CD4-positive, alpha-beta T cell treated with Interferon alpha-2 for 1 hour (primary cell): Measurements from ENCODE around the gene WDR7.

ENCODE experiments used
- DNase-seq, 2 donors: peaks; one replicate each; pipeline ENCODE4 v3.0.0-alpha.2; 2020 to 2022

The WDR7 gene

DNA sequence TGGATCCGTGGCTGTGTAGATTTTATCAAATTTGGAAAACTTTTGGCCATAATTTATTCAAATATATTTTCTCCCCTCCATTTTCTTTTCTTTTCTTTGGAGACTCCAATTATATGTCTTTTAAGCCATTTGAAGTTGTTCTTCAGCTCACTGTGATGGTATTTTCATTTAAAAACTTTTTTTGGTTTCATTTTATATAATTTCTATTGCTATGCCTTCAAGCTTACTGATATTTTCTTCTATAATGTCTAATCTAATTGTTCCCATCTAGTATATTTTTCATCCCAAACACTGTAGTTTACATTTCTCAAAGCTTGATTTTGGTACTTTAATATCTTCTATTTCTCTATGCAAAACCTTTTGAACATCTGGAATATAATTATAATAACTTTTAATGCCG is 72.5 kb downstream of the WDR7 start:
- no peak for DNase-seq

DNA sequence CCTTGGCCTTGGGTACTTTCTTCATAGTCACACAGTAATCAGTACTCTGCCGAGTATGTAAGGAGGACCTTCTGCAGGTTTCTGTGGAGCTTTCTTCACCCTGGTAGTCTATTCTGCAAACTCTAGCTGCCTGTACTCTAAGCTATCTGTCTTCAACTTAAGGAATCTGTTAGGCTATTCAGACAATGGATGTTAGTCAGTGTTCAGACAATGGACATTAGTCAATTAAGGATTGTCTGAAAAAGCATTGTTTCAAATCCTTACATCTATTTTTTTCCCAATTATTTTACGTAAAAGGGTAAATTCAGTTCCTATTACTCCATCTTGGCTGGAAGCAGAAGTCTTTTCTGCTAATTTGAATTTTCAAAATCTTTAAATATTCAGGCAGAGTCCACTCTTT is 75.7 kb downstream of the WDR7 start:
- DNase-seq, result no peak

DNA sequence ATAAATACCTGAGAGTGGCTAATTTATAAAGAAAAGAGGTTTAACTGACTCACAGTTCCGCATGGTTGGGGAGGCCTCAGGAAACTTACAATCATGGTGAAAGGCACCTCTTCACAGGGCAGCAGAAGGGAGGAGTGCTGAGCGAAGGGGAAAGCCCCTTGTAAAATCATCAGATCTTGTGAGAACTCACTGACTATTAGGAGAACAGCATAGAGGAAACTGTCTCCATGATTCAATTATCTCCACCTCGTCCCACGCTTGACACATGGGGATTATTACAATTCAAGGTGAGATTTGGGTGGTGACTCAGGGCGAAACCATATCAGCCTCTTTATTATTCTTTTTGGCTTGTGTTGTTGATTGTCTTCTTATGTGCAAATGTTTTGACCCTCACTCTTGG is 76.2 kb downstream of the WDR7 start:
- DNase-seq, result no peak

DNA sequence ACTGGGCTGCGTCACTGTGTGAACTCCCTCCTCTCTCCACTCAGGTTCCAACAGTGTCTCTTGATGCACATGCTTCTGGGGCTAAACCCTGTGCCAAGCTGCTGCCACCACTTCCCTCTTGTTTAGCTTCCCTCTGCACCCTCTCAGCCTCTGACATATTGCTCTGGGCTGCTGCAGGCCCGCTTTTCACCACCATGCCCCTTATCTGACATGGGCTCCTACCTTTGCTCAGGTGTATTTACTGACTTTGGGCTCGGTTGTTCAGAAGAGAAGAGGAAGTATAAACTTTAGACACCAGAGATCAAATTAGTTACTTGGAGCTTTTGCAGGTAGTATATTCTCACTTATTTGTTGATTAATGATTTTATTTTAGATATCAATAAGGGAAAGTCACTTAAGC is 77.6 kb downstream of the WDR7 start:
- DNase-seq, result no peak

DNA sequence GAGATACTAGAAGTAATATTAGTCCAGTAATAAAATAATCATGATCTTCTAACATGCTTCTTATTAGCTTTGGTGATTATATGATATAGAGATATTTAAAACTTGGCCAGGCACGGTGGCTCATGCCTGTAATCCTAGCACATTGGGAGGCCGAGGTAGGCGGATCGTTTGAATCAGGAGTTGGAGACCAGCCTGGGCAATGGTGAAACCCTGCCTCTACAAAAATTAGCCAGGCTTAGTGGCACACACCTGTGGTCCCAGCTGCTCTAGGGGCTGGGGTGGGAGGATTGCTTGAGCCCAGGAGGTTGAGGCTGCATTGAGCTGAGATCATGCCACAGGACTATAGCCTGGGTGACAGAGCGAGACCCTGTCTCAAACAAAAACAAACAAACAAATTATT is 87.0 kb downstream of the WDR7 start:
- no peak for DNase-seq

DNA sequence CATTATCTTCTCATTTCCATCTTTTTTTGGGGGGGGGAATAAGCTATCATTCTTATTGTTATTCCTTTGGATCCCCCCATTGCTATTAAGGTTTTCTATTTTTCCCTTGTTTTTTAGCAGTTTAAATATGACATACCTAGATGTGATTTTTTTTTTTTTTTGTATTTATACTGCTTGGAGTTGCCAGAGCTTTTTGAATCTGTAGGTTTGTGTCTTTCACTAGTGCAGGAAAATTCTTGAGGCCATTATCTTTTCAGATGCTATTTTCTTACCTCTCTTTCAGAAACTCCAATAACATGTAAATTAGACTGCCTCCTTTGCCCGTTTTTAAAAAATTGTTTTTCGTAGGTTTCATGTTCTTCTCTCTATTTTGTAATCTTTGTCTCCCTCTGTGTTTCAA is 88.6 kb downstream of the WDR7 start:
- DNase-seq, result no peak

DNA sequence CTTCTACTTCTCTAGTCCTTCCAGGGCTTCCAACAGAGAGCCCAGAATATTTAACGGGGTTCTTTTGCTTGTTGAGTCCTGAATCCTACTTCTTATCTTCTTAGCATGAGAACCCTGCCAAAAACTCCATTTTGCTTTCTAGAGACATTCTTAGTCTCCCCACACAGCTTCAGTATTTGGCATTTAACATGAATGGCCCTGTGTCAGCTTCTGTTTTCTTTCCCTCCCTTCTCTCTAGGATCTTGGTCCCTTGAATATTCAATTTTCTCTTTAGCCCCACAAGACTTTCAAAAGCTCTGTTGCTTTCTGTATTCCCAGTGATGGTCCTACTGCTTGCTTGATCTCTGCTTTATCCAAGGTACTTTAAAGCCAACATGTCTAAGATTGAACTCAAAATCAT is 89.5 kb downstream of the WDR7 start:
- no peak for DNase-seq

DNA sequence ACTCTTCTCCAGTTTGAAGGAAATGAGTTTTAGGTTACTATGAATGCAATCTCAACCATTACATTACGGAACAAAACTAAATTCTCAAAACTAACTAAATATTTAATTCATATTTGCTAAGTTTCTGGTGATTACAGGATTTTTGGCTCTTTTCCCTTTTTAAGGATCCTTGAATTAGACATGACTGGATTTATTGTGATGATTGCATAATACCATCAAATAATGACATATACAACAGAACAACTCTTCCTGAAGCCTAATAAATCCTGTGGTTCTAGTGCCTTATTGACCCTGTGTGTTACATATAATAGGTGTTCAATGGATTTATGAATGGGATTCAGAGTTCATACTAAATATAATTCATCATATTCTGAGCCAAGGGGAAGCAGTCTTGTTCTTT is 90.5 kb downstream of the WDR7 start:
- no peak for DNase-seq

DNA sequence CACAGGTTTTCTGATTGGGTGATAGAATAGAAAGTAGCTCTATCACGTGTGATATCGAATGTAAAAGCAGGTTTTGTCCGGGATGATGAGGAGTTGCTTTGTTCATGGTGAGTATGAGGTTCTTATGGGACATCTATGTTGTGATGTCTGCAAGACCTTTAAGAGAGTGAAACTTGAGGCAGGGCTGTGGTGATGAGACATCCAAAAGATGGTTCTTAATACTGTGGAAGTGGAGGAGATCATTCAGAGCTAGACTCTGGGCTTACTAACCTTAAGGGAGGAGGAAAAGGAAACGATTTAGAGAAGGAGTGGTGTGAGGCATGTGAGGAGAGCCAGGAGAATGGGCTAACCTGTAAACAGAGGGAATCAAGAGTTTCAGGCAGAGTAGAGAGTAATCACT is 92.0 kb downstream of the WDR7 start:
- no peak for DNase-seq

DNA sequence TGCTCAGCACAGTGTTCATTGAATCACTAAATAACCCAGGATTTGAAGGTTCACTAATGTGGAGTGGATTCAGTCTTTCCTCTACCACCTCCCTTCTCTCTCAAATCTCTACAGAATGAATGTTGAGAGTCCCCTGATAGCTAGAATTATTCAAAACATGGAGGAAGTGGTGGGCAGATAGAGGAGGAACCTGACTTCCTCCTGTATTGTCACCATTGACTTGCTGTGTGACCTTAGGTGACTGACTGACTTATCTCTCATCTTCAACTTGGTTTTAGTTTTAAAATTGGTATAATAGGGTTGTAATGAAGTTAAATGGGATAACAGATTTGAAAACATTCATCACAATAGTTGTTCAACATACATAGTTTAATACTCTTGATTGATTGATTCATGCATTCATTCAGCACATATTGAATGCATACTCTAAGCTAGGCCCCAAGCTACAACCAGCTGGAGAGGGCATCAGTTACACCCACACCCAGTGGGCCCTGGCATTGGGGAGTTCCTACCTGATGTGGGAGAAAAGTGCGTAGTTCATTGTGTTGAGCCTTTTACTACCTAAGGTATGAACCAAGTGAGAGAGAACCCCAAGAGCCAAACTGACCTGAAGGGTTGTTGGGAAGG is 96.0 kb downstream of the WDR7 start:
- DNase-seq, result no peak

DNA sequence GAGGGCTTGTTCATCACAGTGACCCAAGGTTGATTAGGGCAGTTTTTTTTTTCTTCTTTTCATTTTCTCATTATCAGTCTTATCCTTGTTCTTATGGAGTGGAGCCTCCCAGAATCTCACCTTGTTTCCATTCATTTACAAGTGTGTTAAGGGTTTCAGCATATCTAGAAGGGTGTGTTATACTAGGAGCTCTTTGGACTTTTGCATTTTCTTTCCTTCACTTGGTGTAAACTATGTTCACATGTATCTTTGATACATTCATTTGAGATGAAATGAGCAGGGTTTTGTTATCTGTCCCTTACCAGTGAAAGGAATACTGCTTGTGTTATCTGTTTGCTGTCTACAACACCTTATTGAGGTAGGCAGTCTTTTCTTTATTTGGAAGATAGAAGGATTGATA is 96.7 kb downstream of the WDR7 start:
- DNase-seq, result no peak

DNA sequence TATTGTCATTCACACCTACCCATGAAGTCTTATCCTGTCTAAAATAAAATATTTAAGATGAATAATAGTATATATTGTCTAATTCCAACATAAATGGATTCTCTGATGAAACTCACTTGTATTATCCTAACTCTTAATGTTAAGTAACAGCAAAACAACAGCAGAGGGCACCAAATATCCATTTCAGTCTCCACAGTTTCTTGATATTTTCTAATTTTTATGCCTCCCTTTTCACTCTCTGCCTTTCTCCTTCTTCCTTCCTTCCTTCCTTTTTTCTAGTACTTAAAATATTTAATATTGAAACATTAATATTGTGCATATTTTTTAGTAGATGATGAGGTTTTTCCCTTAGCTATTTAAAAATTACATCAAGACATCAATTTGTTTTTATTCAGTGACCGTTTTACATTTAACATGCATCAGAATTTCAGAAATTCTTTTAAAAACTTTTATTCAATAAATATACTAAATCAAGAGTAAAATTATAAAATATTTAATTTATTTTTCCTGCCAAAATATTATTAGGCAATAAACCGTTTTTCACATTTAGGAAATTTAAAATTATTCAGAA is 97.6 kb downstream of the WDR7 start:
- peak in 1 of 2 donors; percentile 26 for DNase-seq

DNA sequence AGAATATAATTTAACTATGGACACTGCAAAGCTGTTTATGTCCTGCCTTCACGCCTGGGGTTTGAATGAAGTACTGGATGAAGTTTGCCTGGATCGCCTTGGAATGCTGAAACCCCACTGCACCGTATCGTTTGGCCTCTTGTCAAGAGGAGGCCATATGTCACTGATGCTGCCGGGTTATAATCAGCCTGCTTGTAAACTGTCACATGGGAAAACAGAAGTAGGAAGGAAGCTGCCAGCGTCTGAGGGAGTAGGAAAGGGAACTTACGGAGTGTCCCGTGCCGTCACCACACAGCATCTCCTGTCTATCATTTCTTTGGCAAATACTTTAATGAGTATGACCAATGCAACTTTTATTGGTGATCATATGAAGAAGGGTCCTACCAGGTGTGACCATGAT is 105.8 kb downstream of the WDR7 start:
- DNase-seq, result peak in 1 of 2 donors; percentile 5

DNA sequence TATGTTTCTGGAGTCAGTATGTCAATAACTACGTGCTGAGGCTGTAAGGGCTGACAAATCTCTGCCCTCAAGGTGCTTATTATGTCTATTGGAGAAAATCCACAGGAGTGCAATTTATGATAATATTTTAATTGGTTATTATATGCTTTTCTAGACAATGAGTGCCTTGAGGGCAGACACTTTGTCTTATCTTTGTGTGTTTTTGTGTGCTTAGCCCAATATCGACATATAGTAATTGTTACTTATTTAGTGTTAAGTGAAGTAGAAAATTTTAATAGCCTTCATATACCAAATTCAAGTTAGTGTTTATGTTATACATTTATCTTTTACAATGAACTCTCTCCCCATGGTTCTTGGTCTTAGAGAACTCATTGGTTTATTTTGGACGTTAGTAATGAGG is 118.9 kb downstream of the WDR7 start:
- no peak for DNase-seq

DNA sequence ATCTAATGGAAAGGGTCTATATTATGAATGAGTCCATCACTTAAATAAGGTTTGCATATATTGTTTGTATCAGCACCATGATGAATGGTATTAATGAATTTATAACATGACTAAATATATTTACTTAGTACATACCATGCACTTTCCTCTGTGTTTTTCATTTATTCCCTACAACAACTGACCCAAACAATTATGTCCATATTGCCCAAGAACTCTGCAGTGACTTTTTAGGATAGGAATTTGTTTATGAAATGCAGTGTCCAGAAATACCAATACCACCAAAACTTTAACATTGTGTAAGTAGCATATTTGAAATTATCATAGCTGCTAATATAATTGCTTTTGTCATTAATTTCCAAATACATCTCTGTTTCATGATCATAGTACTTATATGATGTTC is 119.7 kb downstream of the WDR7 start:
- DNase-seq, result no peak

DNA sequence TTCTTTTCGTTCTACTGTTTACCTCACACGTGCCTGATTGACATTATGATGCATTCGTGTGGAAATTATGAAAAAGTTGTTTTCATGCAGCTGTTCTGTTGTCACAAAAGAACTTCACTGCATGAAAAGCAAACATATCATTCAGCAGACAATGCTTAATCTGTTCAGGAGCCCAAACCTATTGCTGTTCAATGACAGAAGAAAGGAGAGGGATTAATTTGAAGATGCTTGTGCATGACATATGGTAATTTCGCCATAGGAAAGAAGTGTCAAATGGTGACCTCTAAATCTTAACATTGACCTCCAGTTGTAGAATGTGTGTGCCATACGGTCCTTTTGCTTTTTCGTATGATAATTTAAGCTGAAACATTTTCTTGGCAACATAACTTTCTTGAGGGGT is 124.5 kb downstream of the WDR7 start:
- no peak for DNase-seq

DNA sequence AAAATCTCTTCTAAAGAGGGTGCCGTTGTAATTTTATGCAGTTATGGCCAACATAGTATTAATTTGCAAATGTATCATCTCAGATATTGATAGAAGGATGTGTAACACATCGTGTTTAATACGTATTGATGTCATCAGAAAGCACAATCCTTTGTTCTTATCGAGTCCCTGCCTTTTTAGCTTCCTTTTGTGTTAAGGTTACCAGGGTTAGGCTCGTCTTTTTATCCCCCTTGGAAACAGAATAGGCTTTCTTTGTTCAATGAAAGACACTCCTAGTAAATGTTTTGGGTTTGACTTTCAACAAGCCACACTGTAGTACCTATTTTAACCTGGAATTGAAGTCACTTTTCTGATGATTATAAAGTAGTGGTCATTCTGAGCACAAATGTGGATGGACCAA is 136.2 kb downstream of the WDR7 start:
- DNase-seq, result no peak

DNA sequence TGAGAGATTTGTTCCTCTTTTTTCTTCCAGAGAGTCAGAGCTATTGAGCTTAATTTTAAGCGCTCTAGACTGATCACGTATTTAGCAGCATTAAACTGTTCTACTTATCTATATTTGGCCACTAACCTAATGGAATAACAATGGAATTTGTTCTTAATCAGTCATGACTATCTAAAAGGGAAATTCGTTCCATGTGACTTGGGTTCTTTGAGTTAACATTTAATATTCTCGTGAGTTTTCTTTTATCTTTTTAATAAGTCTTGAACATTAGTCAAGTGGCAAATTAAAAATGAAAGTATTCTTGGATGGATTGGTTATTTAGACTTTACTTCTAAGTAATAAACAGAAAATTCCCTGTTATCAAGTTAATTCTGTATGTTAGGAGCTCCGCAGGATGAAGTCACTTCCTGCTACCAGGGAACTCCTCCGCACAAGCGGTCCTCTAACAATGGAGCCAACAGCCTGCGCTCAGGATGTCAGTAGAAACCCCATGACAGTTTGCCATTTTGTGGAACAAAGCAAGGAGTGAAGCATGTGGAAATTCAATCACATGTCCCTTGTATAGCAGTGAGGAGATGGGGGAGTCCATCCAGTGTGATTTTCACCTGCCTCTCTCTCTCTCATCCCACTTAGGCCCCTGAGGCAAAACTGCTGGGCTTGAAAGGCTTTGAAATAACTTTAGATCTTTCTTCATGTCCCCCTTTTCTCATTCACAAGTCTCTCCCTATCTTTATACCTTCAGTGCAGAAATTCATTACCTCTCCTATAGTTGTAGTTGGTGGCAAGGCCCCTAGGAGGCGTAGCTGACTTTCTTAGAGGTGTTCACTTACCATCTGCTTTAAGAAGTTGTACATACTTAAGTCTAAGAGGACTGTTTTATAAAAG is 138.1 kb downstream of the WDR7 start:
- DNase-seq, result peak in 1 of 2 donors; percentile 8

DNA sequence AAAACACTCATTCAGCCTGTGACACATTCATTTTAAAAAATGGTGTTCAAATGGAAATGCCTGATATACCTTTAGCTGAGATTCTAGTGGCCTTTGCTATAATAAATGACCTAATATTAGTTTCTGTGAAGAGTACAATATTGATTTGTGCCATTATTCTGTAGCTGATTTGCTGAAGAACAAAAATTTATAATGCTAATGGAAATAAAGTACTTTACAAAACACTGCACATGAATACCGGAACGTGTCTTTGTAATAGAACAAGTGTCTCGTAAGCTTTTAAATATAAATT is 138.7 kb downstream of the WDR7 start:
- no peak for DNase-seq

DNA sequence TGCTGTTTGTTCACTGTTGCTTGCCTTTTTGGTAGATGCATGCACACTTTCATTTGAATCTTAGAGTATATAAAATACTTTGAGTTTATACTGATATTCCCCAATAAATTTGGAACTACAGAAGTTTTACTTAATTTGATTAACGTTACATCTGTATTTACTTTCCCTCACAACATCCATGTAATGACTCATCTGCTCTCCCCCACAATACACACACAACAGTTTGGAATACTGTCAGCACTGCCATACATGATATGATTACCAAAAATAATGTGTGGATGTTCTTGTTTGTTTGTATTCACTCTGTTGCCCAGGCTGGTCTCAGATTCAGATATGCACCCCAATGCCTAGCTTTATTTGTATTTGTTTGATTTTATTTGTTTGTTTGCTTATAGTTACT is 144.2 kb downstream of the WDR7 start:
- no peak for DNase-seq

DNA sequence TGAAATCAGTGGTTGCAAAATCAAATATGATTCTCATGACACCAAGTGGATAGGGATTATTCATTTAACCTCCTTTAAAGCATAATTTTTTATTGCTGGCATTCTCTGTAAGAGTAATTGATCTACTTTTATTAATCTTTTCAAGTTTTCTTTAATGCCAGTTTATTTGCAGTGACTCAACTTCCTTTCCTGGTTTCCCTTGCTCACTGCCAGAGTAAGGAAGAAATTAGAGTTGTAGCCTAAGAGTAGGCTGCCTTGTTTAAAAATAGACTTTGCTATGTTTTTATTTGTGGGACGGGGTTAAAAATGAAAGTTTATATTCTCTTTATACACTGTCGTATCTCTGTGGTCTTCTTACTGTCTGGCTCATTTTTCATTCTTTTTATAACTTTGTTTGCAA is 148.6 kb downstream of the WDR7 start:
- DNase-seq, result no peak

DNA sequence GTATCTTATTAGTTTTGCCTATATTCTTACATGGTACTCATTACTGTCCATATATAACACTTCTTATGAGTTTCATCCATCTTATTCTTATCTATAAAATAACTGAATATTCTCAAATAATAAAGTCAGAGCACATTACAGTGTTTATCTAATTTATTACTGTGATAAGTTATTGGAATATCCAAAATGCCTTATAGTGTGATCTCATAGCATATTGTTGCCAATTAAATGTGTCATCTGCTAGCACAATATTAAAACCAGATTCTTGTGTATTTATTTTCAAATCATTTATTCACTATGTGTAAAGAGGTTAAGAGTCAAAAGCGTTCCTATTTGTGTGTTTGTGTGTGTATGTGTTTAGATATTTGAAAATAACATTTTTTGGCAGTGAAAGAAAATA is 151.9 kb downstream of the WDR7 start:
- no peak for DNase-seq

DNA sequence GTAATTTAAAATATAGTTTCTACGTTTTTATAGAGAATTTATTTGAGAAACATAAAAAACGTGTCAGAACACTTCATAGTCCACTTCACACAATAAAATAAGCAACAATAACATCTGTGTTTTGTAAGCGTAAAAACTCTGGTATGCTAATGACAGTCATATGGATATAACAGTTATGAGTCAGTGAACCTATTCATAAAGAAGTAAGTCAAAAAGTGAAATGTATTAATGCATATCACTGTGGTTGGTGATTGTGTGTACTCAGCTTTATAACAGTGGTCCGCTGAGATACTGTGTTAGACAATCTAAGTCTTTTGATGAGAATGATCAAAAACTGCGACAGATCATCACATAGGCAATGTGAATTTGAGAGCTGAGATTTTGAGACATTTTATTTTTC is 153.2 kb downstream of the WDR7 start:
- DNase-seq, result no peak

DNA sequence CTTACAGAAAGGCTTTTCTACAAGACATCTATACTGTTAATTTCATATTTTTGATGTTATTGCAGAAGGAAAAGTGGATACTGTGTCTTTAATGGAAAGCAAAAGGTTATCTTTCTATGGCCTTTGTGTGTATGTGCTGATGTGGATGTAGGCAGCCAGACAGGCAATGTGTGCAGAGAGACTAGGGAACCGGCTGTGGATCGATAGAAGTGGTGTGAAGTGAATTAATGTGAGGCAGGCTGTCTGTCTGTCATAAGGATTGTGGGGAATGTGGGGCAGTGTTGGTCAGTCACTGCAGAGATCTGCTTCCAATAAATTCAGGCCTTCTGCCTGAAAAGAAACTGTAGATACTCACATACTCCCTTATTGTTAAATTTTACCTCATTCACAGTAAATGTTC is 156.7 kb downstream of the WDR7 start:
- no peak for DNase-seq

DNA sequence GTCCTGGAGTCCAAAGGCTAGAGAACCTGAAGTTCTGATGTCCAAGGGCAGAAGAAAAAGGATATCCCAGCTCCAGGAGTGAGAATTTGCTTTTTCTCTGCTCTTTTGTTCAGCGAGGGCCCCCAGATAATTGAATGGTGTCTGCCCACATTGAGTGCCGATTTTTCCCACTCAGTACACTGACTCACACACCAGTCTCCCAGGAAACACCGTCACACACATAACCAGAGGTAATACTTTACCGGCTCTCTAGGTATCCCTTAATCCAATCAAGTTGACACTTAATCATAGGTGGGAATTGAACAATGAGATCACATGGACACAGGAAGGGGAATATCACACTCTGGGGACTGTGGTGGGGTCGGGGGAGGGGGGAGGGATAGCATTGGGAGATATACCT is 161.5 kb downstream of the WDR7 start:
- DNase-seq, result no peak
